ENCODE measurements around the gene SPPL2A. TPM values are rescaled to one million over a fixed set of nuclear protein-coding genes. Genes with fewer than 3 reads are reported as not detected.
A peak's percentile ranks its signal among the peaks of the same experiment; 100 is the strongest.

Gene SPPL2A
- total and polyA plus RNA-seq, 9 of the 15 experiments (the other 6 are each of a cell fraction or from before 2014, with no cell fraction given), result 9.8 to 66.1 (median 38.0) TPM

- TF ChIP-seq POU5F1 (IDR thresholded peaks at IDR 0.05; ENCODE audit: borderline replicate concordance, low read depth, low read length, partially characterized antibody) (peak; percentile 10), CHD1 (IDR thresholded peaks at IDR 0.05; ENCODE audit: low read length) (peak; percentile 15), ZNF561 (CRISPR knock-in tag; conservative IDR thresholded peaks at IDR 0.05) (no peak), ERF (CRISPR knock-in tag; IDR thresholded peaks at IDR 0.05) (0 out of 2 replicates have a peak, but pooled peaks have one; percentile 64), MBD2 (IDR thresholded peaks at IDR 0.05; ENCODE audit: borderline replicate concordance, low read depth) (no peak; the same call in 1 of the 2 replicates), ZNF41 (CRISPR knock-in tag; conservative IDR thresholded peaks at IDR 0.05) (no peak), CEBPB (tag; IDR thresholded peaks at IDR 0.05) (peak; percentile 98), SIN3B (IDR thresholded peaks at IDR 0.05; ENCODE audit: low read depth) (peak; percentile 75), ZBTB2 (IDR thresholded peaks at IDR 0.05) (peak; percentile 59; the same call in 1 of the 2 replicates), E2F4 (CRISPR knock-in tag; IDR thresholded peaks at IDR 0.05; ENCODE audit: low read depth) (peak; percentile 79; the same call in 1 of the 2 replicates), RUNX1 (IDR thresholded peaks at IDR 0.05; ENCODE audit: low read depth) (no peak), NBN (IDR thresholded peaks at IDR 0.05; ENCODE audit: low read depth) (peak; percentile 85), SNIP1 (IDR thresholded peaks at IDR 0.05; ENCODE audit: low read depth) (no peak), HMGN3 (IDR thresholded peaks at IDR 0.05; ENCODE audit: borderline replicate concordance, extremely low read depth, insufficient read length, low read depth, low read length) (peak; percentile 79), ETV5 (CRISPR knock-in tag; IDR thresholded peaks at IDR 0.05; ENCODE audit: low read depth) (no peak; the same call in 1 of the 2 replicates), HMGXB4 (CRISPR knock-in tag; IDR thresholded peaks at IDR 0.05) (peak; percentile 85), MNT (conservative IDR thresholded peaks at IDR 0.05) (peak; percentile 61 to 78), FOSL1 (tag; conservative IDR thresholded peaks at IDR 0.05) (peak; percentile 57; the same call in 1 of the 2 replicates), KAT2B (IDR thresholded peaks at IDR 0.05; ENCODE audit: low read depth, low read length) (no peak), ZNF12 (CRISPR knock-in tag; IDR thresholded peaks at IDR 0.05) (no peak; the same call in 1 of the 2 replicates), ZFX (CRISPR knock-in tag; IDR thresholded peaks at IDR 0.05) (peak; percentile 99), GATAD2B (IDR thresholded peaks at IDR 0.05; ENCODE audit: borderline replicate concordance) (peak; percentile 93)
Measured at GRCh38 chr15:50686469-50687301, 78.8 kb downstream of the SPPL2A start, which contains the start of gene TRPM7 (continued).
